Retinal pigment epithelial cell (primary cell): ENCODE results near the gene ZSCAN29.
A peak's percentile ranks its signal among the peaks of the same experiment; 100 is the strongest.

Experiments
- DNase-seq: peaks from one replicate; pipeline ENCODE4 v3.0.0-alpha.2; 2010; ENCODE audit warnings: low read depth
- H3K4me3 ChIP-seq: 2 replicates; pipeline ENCODE4 v1.5.1; 2011; ENCODE audit warnings: mild to moderate bottlenecking, low read length, control low read depth, moderate library complexity
- TF ChIP-seq, protein P1 (sequence below): conservative IDR thresholded peaks from 2 replicates; pipeline ENCODE4 v1.5.1; 2011; ENCODE audit warnings: low read depth, low read length, control low read depth, inconsistent platforms

Gene ZSCAN29

DNA sequence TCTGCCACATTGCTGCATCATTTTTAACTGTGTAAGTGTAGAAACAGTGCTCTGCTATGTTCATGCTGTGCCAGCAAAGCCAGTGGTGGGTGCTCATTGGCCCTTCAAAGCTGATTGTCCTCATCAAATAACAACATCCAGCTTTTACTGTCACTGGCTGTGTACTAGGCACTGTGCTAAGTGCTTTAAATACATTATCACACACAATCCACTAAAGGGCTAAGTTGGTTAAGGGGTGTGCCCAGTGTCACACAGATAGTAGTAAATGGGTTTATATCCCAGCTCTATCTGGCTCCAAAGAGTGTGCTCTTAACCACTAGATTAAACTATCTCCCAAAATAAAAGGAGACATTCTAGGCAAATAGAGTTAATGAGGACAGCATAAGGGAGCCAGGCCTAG lies 7.8 kb upstream of the ZSCAN29 start:
- H3K4me3 ChIP-seq: no peak overlapping the region
- TF ChIP-seq, protein P1, sequence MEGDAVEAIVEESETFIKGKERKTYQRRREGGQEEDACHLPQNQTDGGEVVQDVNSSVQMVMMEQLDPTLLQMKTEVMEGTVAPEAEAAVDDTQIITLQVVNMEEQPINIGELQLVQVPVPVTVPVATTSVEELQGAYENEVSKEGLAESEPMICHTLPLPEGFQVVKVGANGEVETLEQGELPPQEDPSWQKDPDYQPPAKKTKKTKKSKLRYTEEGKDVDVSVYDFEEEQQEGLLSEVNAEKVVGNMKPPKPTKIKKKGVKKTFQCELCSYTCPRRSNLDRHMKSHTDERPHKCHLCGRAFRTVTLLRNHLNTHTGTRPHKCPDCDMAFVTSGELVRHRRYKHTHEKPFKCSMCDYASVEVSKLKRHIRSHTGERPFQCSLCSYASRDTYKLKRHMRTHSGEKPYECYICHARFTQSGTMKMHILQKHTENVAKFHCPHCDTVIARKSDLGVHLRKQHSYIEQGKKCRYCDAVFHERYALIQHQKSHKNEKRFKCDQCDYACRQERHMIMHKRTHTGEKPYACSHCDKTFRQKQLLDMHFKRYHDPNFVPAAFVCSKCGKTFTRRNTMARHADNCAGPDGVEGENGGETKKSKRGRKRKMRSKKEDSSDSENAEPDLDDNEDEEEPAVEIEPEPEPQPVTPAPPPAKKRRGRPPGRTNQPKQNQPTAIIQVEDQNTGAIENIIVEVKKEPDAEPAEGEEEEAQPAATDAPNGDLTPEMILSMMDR: no peak
- no peak for DNase-seq

DNA sequence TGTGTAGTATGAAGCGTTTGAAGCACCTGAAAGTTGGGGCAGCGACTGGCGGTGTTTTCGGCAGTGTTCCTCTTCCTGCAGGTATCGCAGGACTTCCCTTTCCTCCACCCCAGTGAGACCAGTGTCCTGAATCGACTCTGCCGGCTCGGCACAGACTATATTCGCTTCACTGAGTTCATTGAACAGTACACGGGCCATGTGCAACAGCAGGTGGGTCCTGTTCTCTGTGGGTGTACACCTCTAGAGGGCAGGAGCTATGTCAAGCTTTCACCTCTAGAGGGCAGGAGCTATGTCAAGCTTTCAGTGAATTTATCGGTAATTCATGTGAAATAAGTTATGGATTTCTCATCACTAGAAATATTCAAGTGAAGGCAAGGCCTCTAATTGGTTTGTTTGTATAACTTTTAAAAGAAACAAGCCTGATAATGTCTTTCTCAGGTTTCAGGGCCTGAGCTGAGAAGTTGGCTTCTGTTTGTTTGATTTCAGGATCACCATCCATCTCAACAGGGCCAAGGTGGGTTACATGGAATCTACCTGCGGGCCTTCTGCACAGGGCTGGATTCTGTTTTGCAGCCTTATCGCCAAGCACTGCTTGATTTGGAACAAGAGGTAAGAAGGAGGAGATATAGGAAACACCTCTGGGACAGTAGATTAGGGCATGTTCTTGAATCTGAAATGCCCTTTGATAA lies 5.3 kb upstream of the ZSCAN29 start:
- DNase-seq: no peak
- no peak overlapping the region for H3K4me3 ChIP-seq
- TF ChIP-seq, protein P1: peak; percentile 84

DNA sequence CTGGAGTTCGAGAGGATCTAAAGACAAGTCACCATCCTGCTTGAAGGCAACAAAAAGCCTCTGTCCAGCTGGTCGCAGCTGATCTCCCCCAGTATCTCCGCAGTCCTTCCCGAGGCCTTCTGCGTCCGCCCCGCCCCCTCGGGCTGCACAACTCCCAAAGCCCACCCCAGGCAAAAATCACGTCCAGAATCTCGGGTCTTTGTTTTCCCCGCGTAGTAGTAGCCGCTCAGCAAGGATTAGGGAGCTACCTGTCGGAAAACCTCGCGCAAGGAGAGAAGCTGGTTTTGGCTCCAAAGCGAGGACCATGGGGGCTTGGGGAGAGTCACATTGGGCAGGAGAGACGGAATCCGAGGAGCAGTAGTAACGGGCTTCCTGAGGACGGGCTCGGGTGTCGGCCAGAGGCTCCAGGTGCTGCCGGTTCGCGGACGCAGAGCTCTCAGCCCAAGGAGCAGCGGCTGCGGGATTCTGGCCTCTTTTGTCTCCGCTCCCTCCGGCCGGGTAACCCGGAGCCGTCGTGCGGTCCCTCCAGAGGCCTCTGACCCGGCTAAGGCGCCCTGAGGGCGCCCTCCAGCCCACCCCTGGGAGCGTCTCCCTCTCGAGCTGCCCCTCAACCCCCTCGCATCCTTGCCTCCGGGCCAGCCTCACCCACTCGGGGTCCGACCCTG lies 401 bp downstream of the ZSCAN29 start:
- TF ChIP-seq, protein P1: no peak
- H3K4me3 ChIP-seq: peak overlapping the region; percentile 82
- no peak for DNase-seq

DNA sequence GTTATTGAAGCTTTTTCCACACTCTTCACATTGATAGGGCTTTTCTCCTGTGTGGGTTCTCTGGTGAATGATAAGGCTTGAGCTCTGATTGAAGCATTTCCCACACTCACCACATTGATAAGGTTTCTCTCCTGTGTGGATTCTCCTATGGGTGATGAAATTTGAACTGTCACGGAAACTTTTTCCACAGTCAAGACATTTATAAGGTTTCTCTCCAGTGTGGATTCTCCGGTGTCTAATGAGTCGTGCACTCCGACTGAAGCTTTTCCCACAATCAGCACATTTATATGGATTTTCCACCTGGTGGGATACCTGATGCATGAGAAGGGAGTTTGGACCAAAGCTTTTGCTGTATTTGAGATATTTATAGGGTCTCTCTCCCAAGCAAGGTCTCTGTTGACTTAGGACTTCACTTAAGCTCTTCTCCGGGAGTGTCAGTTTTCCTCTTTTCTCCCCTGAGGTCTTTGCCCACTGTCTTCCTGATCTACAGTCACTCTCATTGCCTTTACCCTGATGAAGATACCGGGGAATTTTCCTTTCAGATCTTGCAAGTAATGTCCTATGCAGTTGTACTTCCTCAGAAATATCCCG lies 9.4 kb downstream of the ZSCAN29 start:
- TF ChIP-seq, protein P1: no peak
- DNase-seq: no peak
- H3K4me3 ChIP-seq: no peak overlapping the region

DNA sequence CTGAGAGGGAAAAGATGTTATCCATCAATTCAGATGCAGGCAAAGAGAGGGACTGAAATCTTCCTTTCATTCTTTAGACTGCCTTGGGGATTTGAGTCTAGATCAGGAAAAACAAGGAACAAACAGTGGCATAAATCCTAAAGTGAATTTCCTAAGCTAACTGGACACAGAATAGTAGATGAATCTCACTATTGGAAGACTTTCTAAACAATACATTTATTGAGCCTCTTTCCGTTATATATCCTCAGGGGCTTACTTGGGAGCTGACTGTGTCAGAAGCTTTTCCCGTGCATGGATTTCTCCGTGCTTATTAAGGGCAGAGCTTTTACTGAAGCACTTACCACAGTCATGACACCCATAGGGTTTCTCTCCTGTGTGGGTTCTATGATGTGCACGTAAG lies 10.0 kb downstream of the ZSCAN29 start:
- TF ChIP-seq, protein P1: no peak
- H3K4me3 ChIP-seq: no peak overlapping the region
- DNase-seq: no peak

DNA sequence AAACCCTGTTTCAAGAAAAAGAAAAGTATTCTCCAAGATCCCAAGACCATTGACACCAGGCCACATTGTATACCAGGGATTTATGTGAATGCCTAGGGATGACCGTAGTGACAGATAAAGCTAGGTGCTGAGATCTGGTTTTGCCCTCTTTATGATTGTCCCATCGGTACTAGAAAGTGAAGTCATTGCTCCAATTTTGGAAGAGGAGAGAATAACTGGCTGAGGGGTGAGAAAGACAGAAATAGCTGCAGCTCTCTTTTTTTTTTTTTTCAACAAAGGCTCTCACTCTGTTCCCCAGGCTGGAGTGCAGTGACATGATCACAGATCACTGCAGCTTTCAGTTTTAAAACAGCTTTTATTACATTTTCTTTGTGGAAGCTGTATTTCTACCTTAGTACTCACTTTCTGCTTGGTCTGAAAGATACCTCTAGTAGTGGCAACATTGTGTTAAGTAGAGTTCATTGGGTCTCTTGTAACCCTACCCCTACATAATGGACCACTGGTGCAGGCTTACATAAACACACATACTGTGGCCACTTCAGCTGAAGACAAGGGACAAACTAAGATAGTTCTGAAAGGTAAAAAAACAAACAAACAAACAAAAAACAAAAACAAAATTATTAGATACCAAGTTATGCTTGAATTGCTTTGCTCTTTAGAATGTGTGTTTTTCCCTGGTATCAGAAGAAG lies 18.0 kb downstream of the ZSCAN29 start:
- TF ChIP-seq, protein P1: no peak
- no peak for DNase-seq
- no peak overlapping the region for H3K4me3 ChIP-seq

DNA sequence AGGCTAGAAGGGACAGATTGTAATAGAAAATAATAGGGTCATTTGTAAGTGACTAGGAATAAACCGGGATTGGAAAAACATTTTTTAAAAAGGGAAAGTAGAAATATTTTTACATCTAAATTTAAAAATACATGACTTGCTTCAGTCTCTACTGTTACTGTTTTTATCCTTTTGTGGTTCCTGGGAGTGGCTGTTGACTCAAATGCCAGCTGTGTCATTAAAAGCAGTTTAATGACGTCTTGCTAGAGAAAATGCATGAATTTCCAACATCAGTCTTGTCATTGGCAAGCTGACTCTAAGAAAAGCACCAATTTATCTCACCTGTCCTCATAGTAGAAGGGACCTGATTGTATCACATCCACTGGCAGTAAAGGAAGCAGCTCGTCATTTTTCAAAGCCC lies 23.7 kb downstream of the ZSCAN29 start:
- H3K4me3 ChIP-seq: no peak overlapping the region
- DNase-seq: no peak
- TF ChIP-seq, protein P1: no peak
